HK-2 (cell line): ENCODE data around the gene CHMP1A.
"Not testable (repeated sequence)": the region's sequence is repeated elsewhere in the genome, so short reads cannot be mapped to it uniquely, and the experiment has no call there.

Experiments used
- DNase-seq: peaks from one replicate; pipeline ENCODE4 v3.0.0-alpha.2; 2018; ENCODE audit not compliant: unreplicated experiment

The CHMP1A gene

DNA sequence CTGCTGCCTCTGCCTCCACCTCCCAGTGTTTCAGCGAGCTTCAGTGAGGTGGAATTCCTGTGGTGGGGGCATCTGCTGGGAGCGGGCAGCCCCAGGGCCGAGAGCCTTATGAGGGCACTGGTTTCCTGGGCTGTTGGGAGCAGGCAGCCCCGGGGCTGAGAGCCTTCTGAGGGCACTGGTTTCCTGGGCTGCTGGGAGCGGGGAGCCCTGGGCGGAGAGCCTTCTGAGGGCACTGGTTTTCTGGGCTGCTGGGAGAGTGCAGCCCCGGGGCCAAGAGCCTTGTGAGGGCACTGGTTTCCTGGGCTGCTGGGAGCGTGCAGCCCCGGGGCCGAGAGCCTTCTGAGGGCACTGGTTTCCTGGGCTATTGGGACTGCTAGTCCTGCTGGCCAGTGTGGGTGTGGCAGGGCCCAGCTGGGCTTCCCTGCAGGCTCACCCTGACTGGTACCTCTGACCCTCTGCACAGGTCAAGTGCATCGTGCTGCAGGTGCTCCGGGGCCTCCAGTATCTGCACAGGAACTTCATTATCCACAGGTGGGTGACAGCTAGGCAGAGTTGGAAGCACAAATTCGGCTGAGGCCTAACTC, 34.6 kb upstream of the CHMP1A start:
- no peak for DNase-seq

DNA sequence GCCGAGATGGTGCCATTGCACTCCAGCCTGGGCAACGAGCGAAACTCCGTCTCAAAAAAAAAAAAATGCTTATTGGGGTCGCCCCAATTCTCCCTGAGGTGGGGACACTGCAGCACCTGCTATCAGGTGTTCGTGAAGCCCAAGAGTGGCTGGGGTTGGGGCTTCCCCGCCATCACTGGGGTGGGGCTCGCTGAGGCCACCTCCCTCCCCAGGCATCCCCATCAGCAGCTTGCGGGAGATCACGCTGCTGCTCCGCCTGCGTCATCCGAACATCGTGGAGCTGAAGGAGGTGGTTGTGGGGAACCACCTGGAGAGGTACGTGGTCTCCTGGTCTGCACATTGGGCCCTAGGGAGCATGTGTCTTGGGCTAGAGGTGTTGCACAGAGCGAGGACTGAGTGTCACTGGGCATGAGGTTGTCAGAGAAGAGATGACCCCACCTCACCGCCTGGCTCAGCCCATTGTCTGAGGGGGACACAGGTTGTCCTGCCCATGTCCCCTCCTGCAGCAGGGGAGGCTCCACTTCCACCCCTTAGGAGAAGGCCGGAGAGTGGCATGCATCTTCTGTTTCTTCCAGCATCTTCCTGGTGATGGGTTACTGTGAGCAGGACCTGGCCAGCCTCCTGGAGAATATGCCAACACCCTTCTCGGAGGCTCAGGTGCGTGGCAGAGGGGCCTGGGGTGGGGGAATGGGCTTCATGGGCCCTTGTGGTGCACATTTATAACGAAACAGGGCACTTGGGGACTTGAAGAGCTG, 33.9 kb upstream of the CHMP1A start:
- DNase-seq, result no peak

DNA sequence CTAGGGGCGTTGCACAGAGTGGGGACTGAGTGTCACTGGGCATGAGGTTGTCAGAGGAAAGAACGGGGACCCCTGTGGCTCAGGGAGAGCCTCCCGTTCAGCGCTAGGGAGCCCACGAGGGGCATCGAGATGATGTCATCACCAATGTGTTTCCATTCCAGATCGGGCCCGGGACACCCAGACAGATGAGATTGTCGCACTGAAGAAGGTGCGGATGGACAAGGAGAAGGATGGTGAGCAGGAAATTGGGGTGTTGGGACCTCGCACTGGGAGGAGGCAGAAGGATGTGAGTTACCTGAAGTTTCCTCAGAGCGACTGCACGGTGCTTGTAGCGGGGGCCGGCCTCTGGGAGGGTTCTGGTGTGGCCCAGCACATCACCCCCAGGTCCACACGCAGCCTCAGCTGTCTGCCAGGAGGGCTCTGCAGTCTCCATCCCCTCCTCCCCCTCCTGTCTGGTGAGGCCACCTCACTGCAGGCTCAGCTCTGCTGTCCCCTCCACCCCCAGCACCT, 32.9 kb upstream of the CHMP1A start:
- DNase-seq, result no peak

DNA sequence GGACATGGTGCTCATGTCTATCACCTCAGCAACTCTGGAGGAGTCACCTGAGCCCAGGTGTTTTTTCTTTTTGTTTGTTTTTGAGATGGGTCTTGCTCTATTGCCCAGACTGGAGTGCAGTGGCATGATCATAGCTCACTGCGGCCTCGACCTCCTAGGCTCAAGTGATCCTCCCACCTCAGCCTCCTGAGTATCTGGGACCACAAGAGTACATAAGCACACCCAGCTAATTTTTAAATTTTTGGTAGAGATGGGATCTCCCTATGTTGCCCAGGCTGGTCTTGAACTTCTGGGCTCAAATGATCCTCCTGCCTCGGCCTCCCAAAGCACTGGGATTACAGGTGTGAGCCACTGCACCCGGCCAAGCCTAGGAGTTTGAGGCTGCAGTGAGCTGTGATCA, 32.1 kb upstream of the CHMP1A start:
- DNase-seq, result not testable (repeated sequence)

DNA sequence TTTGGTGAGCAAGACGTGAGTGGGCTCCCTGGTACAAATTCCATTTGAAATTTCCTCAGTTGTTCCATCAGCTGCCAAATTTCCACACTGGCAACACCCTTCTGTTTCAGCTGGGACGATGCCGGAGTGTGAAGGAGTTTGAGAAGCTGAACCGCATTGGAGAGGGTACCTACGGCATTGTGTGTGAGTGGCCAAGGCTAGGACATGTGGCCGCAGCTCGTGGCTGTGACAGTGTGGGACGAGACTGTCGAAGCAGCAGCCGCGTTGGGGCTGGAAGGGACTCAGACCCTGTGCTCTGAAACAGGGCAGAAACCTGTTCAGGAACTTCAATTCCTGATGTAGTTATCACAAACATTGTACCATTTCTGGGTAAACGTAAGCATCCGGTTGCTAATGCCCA, 31.6 kb upstream of the CHMP1A start:
- DNase-seq, result no peak

DNA sequence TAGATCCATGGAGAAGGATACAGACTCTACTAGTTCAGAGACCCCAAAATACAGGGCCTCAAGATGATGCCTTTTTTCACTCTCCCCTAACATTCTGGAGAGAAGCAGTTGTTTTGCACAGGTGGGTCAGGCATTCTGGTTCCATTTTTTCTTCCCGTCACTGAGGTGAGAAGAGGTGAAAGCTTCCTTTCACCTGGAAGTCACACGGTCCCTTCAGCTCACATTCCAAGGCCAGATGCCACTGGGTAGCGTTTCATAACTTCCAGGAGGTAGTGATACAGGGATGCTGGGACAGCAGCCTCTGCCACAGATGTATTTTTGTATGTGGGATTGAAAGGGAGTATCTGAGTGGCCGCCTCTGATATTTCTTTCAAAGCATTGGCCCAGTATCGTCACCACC, 30.9 kb upstream of the CHMP1A start:
- no peak for DNase-seq

DNA sequence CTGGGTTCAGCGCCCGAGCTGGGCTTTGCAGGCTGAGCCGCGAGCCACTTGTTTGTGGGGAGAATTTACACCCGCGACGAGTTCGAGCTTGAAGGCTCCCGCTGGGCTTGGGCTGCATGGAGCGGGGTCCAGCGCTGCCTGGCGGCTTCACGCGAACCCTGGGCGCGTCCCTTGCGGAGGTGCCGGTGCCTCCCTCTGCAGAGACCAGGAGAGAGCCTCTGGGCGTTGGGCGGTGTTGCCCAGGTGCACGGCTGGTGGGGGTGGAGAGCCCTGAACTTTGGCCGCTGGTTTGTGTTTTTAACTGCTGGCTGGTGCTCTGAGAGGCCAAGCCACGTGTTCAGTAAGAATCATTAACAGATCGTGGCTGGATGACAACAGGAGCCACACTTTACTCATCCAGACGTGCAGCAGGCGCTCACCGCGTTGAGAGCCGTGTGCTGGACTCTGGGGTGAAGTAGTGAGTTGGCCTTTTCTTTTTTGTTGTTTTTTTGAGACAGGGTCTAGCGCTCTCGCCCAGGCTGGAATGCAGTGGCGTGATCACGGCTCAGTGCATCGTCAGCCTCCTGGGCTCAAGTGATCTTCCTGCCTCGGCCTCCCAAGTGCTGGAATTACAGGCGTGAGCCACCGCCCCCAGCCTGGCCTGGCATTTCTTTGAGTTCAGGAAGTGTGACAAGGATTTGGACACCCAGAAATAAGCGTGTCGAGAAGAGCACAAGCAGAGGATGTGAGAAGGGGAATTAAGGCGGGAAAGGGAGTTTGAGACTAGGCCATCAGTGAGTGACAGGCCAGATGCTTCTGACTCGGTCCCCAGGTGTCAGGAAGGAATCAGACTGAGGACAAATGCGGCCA, 29.8 kb upstream of the CHMP1A start:
- peak; percentile 88 for DNase-seq

DNA sequence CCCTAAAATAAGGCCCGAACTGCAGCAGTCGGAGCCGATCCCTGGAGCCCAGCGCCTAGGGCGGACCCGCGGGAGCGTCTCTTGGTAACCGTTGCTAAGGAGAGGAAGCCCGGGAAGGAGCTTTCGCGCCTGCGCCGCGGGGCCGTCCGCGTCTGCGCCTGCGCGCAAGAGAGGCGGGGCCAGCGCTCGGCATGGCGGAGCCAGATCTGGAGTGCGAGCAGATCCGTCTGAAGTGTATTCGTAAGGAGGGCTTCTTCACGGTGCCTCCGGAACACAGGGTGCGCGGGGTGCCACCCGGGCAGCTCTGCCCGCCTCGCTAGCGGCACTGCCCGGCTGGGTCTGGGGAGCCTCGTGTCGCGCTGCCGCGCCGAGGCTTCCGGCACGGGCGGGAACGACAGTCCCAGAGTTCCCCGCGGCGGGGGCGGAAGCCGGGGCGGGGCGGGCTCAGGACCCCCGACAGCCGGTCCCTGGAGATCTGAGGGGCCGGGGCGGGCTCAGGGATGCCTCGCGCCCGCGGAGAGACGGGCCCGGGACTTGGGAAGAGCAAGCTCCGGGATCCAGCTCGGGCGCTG, 29.1 kb upstream of the CHMP1A start, which contains the start of gene CDK10:
CDK10 (plus strand) TSS at position 170 of the 572 bp plus-strand sequence; CDS start at position 192, 22 bp downstream.
- DNase-seq, result peak; percentile 93

DNA sequence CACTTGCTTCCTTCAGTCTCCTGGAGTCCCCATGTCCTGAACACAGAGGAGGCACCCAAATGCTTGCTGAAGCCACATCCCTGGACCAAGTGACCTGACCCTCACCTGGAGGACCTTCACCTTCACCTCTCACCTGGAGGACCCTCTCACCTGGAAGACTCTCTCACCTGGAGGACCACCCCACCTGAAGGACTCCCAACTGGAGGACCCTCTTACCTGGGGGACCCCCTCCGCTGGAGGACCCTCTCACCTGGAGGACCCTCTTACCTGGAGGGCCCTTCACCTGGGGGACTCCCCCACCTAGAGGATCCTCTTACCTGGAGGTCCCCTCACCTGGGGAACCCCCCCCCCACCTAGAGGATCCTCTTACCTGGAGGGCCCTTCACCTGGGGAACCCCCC, 28.4 kb upstream of the CHMP1A start:
- no peak for DNase-seq

DNA sequence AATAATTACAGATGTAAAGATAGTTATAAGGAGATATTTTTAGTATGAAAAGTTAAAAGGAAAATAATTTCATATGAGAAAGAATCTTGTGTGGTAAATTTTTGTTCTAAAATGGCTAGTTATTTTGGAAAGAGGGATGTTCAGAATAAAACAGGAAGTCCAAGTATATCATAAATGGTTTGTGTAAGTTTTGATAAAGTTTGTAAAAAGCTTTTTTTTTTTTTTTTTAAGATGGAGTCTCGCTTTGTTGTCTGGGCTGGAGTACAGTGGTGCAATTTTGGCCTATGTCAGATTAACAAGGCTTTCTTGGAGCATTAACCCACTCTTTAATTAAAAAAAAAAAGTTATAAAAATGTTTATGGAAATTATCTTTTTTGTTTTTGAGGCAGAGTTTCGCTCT, 20.8 kb upstream of the CHMP1A start:
- DNase-seq, result no peak

DNA sequence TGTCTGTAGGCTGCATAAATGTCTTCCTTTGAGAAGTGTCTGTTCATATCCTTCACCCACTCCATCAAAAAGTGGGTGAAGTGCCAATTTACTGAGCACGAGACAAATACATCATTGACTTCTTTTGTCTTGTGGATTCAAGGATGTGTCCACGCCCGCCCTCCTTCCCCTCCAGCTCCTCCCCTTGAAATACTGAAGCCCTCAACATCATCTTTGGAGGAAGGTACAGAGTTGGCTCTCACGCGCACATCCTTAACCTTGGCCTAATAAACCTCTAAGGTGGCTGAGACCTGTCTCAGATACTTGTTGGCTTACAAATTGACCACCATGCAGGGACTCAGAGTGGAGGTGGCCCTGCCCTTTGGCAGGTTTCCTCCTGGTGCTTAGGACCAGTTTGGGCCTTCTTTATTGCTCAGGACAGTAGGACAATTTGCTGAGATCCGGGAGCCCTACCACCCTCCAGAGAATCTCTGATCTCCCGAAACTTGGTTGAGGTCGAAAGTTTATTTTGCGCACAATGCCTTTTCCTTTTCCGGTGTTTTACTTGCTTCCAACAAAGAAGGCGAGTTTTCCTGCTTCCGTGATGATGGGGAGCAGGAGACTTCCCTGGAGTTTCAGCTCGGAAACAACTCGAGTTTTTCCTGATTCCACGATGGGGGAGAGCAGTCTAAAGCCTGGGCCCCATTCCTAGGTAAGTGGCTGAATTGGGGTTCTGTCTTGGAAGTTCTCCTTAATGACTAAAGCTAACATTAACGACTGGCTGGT, 14.9 kb upstream of the CHMP1A start:
- no peak for DNase-seq

DNA sequence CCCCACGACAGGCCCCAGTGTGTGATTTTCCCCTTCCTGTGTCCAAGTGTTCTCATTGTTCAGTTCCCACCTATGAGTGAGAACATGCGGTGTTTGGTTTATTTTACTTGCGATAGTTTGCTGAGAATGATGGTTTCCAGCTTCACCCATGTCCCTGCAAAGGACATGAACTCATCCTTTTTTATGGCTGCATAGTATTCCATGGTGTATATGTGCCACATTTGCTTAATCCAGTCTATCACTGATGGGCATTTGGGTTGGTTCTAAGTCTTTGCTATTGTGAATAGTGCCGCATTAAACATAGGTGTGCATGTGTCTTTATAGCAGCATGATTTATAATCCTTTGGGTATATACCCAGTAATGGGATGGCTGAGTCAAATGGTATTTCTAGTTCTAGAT, 14.1 kb upstream of the CHMP1A start:
- not testable (repeated sequence) for DNase-seq

DNA sequence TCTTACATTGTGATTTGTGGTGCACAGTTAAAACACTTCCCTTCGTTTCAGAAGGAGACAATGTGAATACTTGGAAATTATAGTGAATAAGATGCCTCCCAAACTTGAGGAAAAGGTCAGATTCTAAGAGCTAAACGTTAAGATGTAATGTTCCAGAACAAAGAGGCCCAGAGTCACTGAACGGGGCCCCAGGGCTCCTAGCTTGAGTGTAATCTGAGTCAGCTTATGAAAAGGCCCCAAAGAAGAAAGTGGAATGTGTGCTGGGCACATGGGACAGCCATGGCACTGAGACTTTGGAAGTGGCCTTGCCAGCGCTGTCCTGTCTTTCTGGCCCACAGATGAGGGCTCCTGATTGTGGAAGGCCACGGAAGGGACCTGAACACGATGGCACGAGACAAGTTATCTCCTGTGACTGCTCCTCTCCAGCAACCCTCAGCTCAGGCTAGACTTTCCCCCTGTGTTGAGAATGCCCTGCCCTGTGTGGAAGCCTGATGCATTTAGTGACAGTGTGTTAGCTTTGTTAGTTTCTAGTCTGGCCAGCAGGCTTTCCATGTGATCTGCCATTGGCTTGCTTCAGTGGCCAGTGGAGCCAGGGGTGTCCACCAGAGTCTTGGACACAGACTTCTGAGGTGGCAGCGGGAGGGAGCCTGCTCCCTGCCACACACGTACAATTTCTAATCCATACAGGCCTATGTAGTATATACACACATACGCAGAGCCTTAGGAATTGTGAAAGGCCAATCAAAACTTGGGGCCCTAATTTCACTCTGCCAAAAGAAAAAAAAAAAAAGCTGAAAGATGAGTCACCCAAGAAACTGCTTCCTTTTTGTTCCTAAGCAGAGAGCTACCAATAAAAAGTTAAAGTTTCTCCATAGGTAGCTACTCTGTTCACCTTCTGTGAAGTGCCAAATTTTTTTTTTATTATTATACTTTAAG, 13.3 kb upstream of the CHMP1A start:
- no peak for DNase-seq

DNA sequence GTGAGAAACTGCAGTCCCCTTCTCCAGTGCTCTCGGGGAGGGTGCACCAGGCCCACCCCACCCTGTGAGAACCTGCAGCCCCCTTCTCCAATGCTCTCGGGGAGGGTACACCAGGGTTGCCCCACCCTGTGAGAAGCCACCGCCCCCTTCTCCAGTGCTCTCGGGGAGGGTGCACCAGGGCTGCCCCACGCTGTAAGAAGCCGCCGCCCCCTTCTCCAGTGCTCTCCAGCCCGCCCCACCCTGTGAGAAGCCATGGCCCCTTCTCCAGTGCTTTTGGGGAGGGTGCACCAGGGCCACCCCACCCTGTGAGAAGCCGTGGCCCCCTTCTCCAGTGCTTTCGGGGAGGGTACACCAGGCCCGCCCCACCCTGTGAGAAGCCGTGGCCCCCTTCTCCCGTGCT, 12.2 kb upstream of the CHMP1A start:
- DNase-seq, result no peak

DNA sequence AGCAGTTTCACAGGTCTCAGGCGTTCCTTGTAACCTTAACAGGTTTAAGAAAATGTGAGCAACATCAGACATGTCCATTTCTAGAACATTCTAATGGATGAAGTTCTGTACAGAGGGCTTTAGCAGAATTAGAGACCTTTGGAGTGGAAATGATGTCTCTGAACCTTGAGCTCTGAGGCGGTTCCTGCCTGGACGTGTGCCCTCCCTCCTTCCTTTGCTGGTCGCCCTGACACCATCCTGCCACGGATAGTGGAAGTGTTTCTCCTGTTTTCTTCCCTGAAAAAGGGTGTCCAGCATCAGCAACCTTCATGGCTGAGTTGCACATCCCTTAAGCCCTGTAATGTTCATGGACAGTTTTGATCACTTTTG, 11.3 kb upstream of the CHMP1A start:
- DNase-seq, result no peak

DNA sequence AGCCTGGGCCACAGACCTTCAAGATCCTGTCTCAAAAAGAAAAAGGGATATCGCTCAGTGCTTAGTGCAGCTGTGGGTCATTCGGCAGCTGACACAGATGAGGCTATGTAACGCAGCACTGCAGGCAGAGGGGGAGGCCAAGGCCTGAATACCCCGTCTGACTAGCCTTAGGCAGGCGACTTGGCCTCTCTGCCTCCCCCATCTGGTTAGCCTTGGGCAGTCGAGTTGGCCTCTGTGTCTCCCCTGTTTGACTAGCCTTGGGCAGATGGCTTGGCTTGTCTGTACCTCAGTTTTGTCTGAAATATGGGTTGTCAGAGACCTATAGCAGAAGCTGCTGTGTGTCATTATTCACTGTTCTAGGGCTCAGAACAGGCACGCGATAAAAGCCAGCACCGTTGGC, 10.1 kb upstream of the CHMP1A start:
- no peak for DNase-seq

DNA sequence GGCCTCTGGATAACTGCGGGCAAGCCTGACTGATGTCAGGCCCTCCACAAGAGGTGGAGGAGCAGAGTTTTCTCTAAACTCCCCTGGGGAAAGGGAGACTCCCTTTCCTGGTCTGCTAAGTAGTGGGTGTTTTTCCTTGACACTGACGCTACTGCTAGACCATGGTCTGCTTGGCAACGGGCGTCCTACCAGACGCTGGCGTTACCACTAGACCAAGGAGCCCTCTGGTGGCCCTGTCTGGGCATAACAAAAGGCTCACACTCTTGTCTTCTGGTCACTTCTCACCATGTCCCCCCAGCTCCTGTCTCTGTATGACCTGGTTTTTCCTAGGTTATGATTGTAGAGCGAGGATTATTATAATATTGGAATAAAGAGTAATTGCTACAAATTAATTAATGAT, 9.5 kb upstream of the CHMP1A start:
- not testable (repeated sequence) for DNase-seq

DNA sequence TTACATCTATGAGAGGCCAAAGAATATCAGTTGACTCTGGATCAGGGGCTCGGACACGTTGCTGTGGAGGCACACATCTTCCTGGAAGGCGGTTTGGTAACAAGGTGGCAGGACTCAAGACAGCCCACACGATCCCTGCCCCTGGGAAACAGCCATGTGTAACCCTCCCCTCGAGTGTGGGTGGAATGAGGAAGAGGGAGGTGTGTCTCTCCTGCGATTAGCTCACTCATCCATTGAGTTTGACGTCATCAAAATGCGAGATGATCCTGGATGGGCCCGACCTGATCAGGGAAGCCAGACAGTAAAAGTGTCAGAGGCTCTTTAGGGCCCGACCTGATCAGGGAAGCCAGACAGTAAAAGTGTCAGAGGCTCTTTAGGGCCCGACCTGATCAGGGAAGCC, 6.7 kb upstream of the CHMP1A start:
- not testable (repeated sequence) for DNase-seq

DNA sequence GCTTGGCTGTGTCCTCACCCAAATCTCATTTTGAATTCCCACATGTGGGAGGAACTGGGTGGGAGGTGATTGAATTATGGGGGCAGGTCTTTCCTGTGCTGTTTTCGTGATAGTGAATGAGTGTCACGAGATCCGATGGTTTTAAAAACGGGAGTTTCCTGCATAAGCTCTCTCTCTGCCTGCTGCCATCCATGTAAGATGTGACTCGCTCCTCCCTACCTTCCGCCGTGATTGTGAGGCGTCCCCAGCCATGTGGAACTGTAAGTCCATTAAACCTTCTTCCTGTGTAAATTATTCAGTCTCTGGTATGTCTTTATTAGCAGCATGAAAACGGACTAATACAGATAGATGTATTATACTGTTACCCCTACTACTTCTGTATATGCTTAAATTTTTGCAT, 3.7 kb upstream of the CHMP1A start:
- no peak for DNase-seq

DNA sequence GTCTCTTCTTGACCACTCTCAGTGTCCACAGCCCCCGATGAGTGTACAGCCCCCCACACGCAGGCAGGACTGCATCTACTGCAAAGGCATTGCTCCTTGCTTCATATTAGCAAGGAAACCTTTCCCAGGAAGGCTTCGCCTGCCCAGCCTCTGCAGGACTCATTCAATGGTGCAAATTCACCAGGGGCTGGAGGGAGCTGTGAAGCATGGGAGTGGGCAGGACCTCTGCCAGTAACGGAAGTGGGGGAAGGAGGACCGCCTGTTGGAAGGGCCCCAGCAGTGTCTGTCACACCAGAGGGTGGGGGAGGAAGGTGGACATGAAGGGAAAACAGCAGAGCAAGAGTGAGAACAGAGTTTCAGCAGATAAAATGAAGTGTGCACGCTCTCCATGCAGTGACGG, 2.6 kb upstream of the CHMP1A start:
- no peak for DNase-seq
